GM12891 (cell line): Measurements from ENCODE around the gene RNF157.

Source experiments
- PAX5 ChIP-seq: IDR thresholded peaks from 2 replicates; pipeline ENCODE4 v1.6.1; 2011; ENCODE audit warnings: low read length, moderate library complexity, mild to moderate bottlenecking; ENCODE audit not compliant: insufficient read depth, severe bottlenecking
- POLR2A ChIP-seq: IDR thresholded peaks from 2 replicates; pipeline ENCODE4 v1.6.1; 2011; ENCODE audit warnings: low read depth, low read length, control low read depth
- POLR2AphosphoS5 ChIP-seq: IDR thresholded peaks from 2 replicates; pipeline ENCODE4 v1.6.1; 2011; ENCODE audit warnings: low read depth, low read length, control low read depth
- SPI1 ChIP-seq: IDR thresholded peaks from 2 replicates; pipeline ENCODE4 v1.6.1; 2011; ENCODE audit warnings: low read depth, low read length, control low read depth
- TAF1 ChIP-seq: IDR thresholded peaks from 2 replicates; pipeline ENCODE4 v1.6.1; 2011; ENCODE audit warnings: low read depth, low read length, control low read depth

GRCh38 chr17:76130473-76130872 lies 109.8 kb downstream of the RNF157 start:
- TF ChIP-seq TAF1 (no peak), POLR2A (no peak), POLR2AphosphoS5 (no peak), SPI1 (no peak), PAX5 (no peak)
